Large intestine (tissue), 3 donors: ENCODE measurements around the gene IDUA. TPM values are rescaled to one million over a fixed set of nuclear protein-coding genes. Genes with fewer than 3 reads are reported as not detected.
A peak's percentile ranks its signal among the peaks of the same experiment; 100 is the strongest.
"Not testable (repeated sequence)": the region's sequence is repeated elsewhere in the genome, so short reads cannot be mapped to it uniquely, and the experiment has no call there.

Experiments used
- DNase-seq, 2 donors: peaks; one replicate each; pipeline versions ENCODE4 v3.0.0 to v3.0.0-alpha.2; 2013
- H3K27ac ChIP-seq: one replicate; pipeline ENCODE4 v1.5.1; 2013; ENCODE audit warnings: low read length
- H3K27me3 ChIP-seq: 2 replicates; pipeline ENCODE4 v1.6.1; 2013; ENCODE audit warnings: low read length; ENCODE audit not compliant: control insufficient read depth, insufficient read depth
- H3K36me3 ChIP-seq: 2 replicates; pipeline ENCODE4 v1.6.1; 2013; ENCODE audit warnings: low read length; ENCODE audit not compliant: control insufficient read depth, insufficient read depth
- H3K4me1 ChIP-seq: one replicate; pipeline ENCODE4 v1.6.1; 2013; ENCODE audit warnings: low read length; ENCODE audit not compliant: control insufficient read depth, insufficient read depth
- H3K4me3 ChIP-seq: one replicate; pipeline ENCODE4 v1.5.1; 2013; ENCODE audit warnings: low read length
- H3K9me3 ChIP-seq: one replicate; pipeline ENCODE4 v1.6.1; 2013; ENCODE audit warnings: mild to moderate bottlenecking, low read depth, low read length, moderate library complexity; ENCODE audit not compliant: control insufficient read depth
- WGBS: methylation state at CpG from one replicate; pipeline ENCODE4 v1.1.5; 2013; ENCODE audit warnings: low lambda C conversion rate; ENCODE audit not compliant: insufficient coverage; 5-methylcytosine and 5-hydroxymethylcytosine counted together
- polyA plus RNA-seq: library from polyadenylated mRNA; unstranded; fragments of 120-200 nt; gene quantifications from one replicate; pipeline ENCODE4 v1.2.1, GENCODE V29; 2013

The IDUA gene
- polyA plus RNA-seq, 1 donor, result 21.1 TPM

- DNase-seq, result peak in 1 of 2 donors; percentile 68
- Histone ChIP-seq H3K4me1 (peaks cover 47% of the 10 kb centered on the region), H3K36me3 (no peaks in the 10 kb centered on the region), H3K27ac (no peak overlapping the region), H3K27me3 (peaks cover 59% of the 10 kb centered on the region), H3K9me3 (peaks cover 11% of the 10 kb centered on the region), H3K4me3 (peak overlapping the region; percentile 16)
- no CpG with 5 or more reads among the region's 68 CpGs for whole genome bisulfite sequencing
These were observed 10.7 kb downstream of the IDUA start for GRCh38 chr4:997375-998071.

DNA sequence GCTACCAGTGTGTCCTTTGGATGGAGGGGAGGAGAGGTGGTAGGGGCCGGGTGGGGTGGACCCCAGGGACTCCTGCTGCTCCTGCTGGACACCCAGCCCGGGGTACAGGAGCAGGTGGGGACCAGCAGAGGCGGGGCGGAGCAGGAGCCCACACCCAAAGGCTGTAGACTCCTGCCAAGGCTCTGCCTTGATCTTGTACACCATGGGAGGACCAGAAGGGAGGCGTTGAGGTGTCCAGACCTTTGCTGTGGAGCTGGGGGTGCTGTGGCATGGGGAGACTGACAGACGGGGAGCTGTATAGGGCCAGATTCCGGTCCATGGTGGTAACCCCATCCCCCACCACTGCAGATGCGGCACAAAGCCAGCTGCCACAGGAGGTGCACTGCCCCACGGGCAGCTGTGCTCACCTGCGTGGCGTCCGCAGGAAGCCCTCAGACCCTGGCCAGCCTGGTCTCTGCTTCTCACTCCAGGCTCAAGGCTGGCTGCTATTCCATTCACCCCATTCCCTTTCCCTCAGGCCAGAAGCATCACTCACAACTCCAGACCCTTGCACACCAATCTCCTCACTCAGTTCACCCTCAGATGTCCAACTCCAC is 11.3 kb downstream of the IDUA start:
- no peaks in the 10 kb centered on the region for H3K36me3 ChIP-seq
- WGBS, result no CpG with 5 or more reads among the region's 12 CpGs
- peaks cover 11% of the 10 kb centered on the region for H3K9me3 ChIP-seq
- H3K27ac ChIP-seq, result no peak overlapping the region
- H3K27me3 ChIP-seq, result peaks cover 63% of the 10 kb centered on the region
- H3K4me1 ChIP-seq, result peaks cover 42% of the 10 kb centered on the region
- H3K4me3 ChIP-seq, result no peak overlapping the region
- no peak for DNase-seq

DNA sequence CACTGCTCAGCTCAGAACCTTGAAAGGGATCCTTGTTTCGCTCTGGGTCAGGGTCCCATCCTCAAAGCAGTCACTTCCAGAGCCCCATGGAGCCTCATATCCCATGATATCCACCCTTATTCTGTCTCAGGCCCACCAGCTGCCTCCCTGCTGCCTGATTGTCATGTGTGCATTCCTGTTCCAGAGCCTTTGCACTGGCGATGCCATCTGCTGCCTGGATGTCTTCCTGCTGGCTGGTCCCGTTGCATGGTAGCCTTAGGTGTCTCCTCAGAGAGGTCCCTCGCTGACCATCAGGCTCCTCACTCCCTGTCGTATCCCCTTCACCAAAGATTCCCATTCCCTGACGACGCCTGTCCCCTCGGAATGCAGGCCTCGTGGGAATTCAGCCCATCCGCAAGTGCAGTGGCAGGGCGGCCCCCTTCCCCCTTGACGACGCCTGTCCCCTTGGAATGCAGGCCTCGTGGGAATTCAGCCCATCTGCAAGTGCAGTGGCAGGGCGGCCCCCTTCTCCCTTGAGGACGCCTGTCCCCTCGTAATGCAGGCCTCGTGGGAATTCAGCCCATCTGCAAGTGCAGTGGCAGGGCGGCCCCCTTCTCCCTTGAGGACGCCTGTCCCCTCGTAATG is 12.5 kb downstream of the IDUA start:
- WGBS, result no CpG with 5 or more reads among the region's 21 CpGs
- Histone ChIP-seq H3K9me3 (peaks cover 16% of the 10 kb centered on the region), H3K27me3 (peaks cover 74% of the 10 kb centered on the region), H3K4me1 (peaks cover 33% of the 10 kb centered on the region)
- DNase-seq, H3K36me3 ChIP-seq, H3K4me3 ChIP-seq, H3K27ac ChIP-seq: not testable (repeated sequence)

DNA sequence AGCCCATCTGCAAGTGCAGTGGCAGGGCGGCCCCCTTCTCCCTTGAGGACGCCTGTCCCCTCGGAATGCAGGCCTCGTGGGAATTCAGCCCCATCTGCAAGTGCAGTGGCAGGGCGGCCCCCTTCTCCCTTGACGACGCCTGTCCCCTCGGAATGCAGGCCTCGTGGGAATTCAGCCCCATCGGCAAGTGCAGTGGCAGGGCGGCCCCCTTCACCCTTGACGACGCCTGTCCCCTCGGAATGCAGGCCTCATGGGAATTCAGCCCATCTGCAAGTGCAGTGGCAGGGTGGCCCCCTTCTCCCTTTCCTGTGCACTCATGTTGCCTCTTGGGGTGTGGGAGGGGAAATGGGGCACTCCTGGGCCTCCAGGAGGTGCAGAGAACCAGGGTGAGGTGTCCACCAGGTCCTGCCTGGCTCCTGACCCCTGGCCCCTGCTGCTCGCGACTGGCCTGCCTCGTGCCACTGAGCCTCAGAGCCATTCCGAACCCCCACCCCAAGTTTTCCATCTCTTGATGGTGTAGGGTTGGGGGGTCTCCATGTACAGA is 13.1 kb downstream of the IDUA start:
- H3K4me3 ChIP-seq, result no peak overlapping the region

DNA sequence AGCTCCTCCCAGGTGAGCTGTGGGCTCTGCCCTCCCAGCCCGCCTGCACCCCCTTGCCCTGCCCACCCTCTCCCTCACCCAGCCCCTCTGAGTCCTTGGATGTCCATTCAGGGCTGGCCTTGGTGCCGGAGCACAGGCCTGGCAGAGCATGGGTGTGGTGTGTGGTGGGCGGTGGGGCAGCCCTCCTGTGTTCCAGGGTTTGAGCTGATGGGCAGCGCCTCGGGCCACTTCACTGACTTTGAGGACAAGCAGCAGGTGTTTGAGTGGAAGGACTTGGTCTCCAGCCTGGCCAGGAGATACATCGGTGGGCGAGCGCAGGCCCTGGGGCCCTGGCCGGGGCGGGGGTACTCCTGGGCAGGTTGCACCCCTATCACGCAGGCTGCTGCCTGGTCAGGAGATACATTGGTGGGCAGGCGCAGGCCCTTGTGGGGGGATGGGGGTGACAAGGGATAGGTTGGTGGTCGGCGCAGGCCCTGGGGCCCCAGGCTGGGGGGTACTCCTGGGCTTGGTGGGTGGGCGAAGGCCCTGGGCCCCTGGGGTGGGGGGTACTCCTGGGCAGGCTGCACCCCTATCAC is 13.9 kb downstream of the IDUA start:
- peaks cover 88% of the 10 kb centered on the region for H3K27me3 ChIP-seq
- peaks cover 23% of the 10 kb centered on the region for H3K4me1 ChIP-seq
- no CpG with 5 or more reads among the region's 15 CpGs for WGBS
- no peak for DNase-seq
- peaks cover 16% of the 10 kb centered on the region for H3K9me3 ChIP-seq
- no peaks in the 10 kb centered on the region for H3K36me3 ChIP-seq
- H3K4me3 ChIP-seq, result no peak overlapping the region
- no peak overlapping the region for H3K27ac ChIP-seq

More for the DNA sequence above, 13.1 kb downstream of the IDUA start:
- DNase-seq, result no peak
- no peak overlapping the region for H3K27ac ChIP-seq
- peaks cover 16% of the 10 kb centered on the region for H3K9me3 ChIP-seq
- H3K36me3 ChIP-seq, result no peaks in the 10 kb centered on the region
- H3K4me1 ChIP-seq, result peaks cover 28% of the 10 kb centered on the region
- H3K27me3 ChIP-seq, result peaks cover 80% of the 10 kb centered on the region
- WGBS, result no CpG with 5 or more reads among the region's 18 CpGs

DNA sequence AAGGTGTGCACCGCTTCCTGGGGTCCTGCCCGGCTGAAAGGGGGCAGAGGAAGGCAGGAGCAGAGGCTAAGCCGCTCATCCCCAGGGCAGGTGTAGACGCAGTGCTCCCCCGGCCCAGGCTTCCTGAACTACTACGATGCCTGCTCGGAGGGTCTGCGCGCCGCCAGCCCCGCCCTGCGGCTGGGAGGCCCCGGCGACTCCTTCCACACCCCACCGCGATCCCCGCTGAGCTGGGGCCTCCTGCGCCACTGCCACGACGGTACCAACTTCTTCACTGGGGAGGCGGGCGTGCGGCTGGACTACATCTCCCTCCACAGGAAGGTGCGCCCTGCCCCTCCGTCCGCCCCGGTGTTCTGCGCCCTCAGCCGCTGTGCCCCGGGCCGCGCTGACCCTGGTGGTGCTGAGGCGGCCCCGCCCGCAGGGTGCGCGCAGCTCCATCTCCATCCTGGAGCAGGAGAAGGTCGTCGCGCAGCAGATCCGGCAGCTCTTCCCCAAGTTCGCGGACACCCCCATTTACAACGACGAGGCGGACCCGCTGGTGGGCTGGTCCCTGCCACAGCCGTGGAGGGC is 14.8 kb downstream of the IDUA start:
- Histone ChIP-seq H3K9me3 (peaks cover 16% of the 10 kb centered on the region), H3K36me3 (no peaks in the 10 kb centered on the region), H3K4me3 (no peak overlapping the region), H3K4me1 (peaks cover 14% of the 10 kb centered on the region), H3K27me3 (peaks cover 86% of the 10 kb centered on the region), H3K27ac (no peak overlapping the region)
- no CpG with 5 or more reads among the region's 48 CpGs for WGBS
- DNase-seq, result no peak

- peaks cover 87% of the 10 kb centered on the region for H3K27me3 ChIP-seq
- peaks cover 10% of the 10 kb centered on the region for H3K4me1 ChIP-seq
- no peak overlapping the region for H3K4me3 ChIP-seq
- peak; percentile 67 to 86 for DNase-seq
- no peaks in the 10 kb centered on the region for H3K36me3 ChIP-seq
- H3K27ac ChIP-seq, result no peak overlapping the region
- H3K9me3 ChIP-seq, result peaks cover 16% of the 10 kb centered on the region
- no CpG with 5 or more reads among the region's 54 CpGs for whole genome bisulfite sequencing
These were observed 15.3 kb downstream of the IDUA start for GRCh38 chr4:1002131-1002630.

GRCh38 chr4:1002631-1003251 is 15.9 kb downstream of the IDUA start:
- H3K27me3 ChIP-seq, result peaks cover 88% of the 10 kb centered on the region
- no peak overlapping the region for H3K4me3 ChIP-seq
- peaks cover 14% of the 10 kb centered on the region for H3K9me3 ChIP-seq
- no CpG with 5 or more reads among the region's 75 CpGs for WGBS
- no peak overlapping the region for H3K27ac ChIP-seq
- no peak for DNase-seq
- H3K4me1 ChIP-seq, result peaks cover 7% of the 10 kb centered on the region
- H3K36me3 ChIP-seq, result no peaks in the 10 kb centered on the region

- Histone ChIP-seq H3K27ac (no peak overlapping the region), H3K36me3 (no peaks in the 10 kb centered on the region), H3K4me1 (peaks cover 3% of the 10 kb centered on the region), H3K4me3 (no peak overlapping the region), H3K27me3 (peaks cover 88% of the 10 kb centered on the region), H3K9me3 (peaks cover 14% of the 10 kb centered on the region)
- DNase-seq, result no peak
- WGBS, result no CpG with 5 or more reads among the region's 63 CpGs
These were observed 16.6 kb downstream of the IDUA start for GRCh38 chr4:1003271-1004070.
